ENCODE measurements around the gene ODAD3. TPM values are rescaled to one million over a fixed set of nuclear protein-coding genes. Genes with fewer than 3 reads are reported as not detected.

ODAD3 gene
- total RNA-seq, 4 donors from 2014 or later: 0.17 to 0.33 TPM; not detected in 2

DNA sequence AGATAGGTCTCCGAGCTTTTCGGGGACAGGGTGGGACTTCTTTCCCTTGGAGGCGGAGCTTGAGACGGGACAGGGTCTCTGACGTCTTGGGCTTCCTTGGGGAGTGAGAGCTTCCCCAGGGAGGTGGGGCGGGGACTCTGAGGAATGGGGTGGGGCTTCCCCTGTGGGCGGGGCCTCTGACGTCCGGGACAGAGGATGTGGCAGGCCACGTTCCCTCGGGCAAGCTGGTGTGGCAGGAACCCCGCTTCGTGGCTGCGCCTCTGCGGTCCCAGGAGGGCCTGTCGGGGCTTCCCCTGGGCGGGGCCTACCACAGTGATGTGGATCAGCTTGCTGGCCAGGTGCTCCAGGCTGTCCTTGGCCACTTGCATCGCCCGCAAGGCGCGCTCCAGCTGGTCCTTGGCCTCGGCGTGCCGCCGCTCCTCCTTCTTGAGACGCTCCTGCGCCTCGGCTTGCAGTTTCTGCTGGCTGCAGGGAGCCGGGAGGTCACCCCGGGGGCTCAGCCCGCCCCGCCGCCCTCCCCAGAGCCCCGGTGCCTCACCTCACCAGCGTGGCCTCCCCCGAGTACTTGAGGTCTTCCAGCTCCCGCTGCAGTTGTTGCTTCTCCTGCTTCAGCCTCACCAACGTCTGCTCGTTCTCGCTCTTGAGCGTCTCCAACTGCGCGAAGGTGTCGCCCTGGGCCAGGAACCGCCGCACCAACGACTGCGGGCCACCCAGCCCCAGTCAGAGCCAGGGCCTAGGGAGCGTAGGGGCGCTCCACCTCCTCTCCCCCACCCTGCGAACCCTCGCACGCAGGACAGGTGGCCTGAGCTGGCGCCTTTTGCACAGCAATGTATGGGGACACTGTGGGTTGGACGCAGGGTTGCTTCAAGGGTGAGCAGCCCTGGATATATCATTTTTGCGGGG, 12.5 kb downstream of the ODAD3 start:
- TF ChIP-seq, protein P1, sequence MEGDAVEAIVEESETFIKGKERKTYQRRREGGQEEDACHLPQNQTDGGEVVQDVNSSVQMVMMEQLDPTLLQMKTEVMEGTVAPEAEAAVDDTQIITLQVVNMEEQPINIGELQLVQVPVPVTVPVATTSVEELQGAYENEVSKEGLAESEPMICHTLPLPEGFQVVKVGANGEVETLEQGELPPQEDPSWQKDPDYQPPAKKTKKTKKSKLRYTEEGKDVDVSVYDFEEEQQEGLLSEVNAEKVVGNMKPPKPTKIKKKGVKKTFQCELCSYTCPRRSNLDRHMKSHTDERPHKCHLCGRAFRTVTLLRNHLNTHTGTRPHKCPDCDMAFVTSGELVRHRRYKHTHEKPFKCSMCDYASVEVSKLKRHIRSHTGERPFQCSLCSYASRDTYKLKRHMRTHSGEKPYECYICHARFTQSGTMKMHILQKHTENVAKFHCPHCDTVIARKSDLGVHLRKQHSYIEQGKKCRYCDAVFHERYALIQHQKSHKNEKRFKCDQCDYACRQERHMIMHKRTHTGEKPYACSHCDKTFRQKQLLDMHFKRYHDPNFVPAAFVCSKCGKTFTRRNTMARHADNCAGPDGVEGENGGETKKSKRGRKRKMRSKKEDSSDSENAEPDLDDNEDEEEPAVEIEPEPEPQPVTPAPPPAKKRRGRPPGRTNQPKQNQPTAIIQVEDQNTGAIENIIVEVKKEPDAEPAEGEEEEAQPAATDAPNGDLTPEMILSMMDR (IDR thresholded peaks at IDR 0.05; ENCODE audit: low read depth): no peak

DNA sequence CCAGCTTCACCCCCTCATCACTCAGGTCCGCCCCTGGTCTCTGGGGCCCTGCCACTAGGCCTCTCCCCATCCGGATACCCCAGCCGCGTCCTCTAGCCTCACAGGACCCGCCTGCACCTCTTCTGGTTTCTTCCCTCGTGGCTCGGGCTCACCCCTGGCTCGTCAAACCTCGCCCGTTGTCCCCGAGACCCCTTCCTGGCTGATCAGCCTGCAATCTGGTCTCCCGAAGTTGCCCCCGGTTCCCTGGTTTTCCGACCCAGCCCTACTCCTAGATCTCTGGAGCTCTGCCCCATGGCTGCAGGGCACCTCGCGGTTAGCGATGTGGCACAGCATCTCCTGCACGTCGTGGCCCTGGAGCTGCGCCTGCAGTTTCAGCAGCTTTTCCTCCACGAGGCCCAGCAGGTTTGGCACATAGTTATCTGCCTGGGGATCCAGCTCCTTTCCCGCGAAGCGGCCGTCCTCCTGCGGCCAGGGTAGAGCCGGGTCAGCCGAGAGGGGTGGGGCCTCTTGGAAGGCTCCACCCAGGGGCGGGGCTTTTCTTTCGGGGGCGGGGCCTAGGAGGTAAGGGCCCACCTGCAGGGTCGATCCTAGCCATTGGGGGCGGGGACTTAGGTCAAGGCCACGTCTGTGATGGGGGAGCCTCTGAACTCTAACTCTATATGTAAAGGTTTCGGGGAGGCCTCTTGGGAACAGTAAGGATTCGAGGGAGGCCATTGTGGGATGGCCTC, 13.4 kb downstream of the ODAD3 start:
- TF ChIP-seq, protein P1 (IDR thresholded peaks at IDR 0.05; ENCODE audit: low read depth): no peak

DNA sequence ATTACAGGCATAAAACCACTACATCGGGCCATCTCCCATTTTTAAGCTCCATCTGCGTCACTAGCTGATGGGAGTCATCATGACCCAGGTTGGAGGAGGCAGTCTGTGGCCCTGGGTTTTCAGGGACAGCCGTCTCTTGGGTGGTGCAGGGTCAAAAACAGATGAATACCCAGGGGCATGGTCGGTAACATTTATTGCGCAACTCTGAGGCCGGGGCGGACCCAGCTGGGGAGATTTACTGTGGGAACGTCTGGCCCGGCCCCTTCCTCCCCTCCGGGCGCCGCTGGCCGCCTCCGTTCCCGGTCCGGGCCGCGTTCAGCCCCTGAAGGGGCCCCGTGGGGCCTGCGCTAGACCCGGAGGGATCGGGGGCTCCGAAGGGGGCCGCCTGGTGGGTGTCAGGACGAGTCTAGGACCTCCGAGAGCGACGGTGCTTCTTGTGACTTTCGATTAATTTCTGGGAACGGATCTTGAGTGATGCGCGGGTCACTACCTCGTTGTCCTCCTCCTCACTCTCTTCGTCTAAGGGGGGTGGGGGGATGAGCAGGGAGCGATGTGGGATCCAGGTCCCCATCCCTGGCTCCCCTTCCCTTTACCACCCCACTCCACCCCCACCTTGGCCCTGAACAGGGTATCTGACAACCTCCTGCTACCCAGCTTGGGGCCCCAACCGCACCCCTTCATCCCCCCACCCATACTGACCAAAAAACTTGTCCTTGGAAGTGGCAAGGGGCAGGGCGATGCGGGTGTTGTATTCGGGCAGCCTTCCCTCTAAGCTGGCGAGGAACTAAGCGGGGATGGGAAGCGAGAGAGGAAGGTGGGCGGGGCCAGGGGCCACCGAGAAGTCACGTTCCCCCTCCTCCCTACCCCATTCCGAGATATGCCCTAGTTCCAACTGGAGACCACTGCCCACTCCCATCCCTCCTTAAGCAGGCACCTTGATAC, 14.2 kb downstream of the ODAD3 start:
- TF ChIP-seq, protein P1 (IDR thresholded peaks at IDR 0.05; ENCODE audit: low read depth): no peak

DNA sequence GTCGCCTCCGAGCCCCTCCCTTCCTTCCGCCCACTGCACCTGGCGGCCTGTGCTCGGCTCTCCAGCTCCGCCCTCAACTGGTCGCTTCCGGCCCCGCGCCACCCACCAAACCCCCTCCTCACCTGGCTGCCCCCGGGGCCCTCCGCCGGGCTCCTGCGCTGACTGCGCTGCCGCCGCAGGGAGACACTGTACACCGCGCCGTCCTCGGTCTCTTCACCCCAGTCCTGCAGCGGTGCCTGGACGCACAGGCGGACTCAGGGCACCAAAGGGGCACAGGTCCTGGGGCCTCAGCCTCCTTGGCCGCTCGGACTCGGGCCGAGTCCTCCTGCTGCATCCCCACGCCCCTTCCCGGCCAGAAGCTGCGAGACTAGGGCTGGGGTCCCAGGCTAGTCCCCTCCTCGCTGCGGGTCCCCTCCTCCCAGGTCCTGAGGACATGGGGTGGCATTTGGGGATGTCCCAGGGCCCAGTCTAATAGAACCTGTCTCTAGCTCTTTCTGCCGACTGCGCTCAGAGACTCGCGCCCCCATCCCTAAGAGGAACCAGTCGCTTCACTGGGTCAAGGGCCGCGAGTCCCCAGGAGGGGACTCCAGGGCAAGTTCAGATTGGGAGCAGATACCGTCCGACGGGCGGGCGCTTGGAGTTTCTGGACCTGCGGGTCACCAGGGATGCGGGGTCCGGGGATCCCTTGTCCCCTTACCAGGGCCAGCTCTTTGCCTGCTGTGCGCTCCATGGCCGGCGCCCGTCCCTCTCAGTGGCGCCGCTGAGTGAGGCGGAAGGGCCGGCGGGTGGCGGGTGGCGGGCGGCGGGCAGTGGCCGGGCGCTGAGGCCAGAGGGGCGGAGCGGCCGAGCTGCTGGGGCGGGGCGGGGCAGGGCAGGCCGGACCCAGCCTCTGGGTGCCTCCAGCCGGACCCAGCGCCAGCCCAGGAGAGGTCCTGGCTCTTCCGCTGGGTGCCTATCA, 16.1 kb downstream of the ODAD3 start, which contains the start of gene RGL3:
TSS of gene RGL3 (minus strand) at position 766 of the 958 bp plus-strand sequence. CDS start at position 730, 36 bp downstream.
- TF ChIP-seq, protein P1 (IDR thresholded peaks at IDR 0.05; ENCODE audit: low read depth): no peak

DNA sequence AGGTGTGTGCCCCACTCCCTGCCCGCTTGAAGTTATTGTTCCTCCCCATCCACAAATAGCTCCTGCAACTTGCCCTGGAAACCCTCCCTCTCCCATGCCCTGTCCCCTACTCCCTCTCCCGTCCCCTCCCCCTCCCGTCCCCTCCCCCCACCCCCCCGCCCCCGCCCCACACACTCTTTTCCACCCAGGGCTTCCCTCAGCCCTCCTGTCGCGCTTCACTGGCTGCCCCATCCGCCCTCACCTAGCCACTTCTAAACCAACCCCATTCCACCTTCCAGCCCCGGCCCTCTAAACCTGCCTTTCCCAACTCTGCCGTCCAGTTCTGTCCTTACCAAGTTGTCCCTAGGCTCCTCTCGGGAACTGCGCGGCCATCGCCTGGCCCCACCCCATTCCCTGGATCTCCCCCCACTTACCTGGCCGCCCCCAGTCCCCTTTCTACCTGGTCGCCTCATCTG, 16.8 kb downstream of the ODAD3 start:
- TF ChIP-seq, protein P1 (IDR thresholded peaks at IDR 0.05; ENCODE audit: low read depth): no peak

All from subcutaneous adipose tissue (tissue), 4 donors.